ENCODE data around the gene PRF1.

PRF1 gene

GRCh38 chr10:70557086-70557845, 45.3 kb downstream of the PRF1 start:
- no peak for DNase-seq

GRCh38 chr10:70555371-70555770, 47.2 kb downstream of the PRF1 start:
- DNase-seq: no peak

GRCh38 chr10:70552586-70552985, 50.0 kb downstream of the PRF1 start:
- no peak for DNase-seq

GRCh38 chr10:70551971-70552422, 50.5 kb downstream of the PRF1 start:
- no peak for DNase-seq

- no peak for DNase-seq
Observed at GRCh38 chr10:70551466-70551865, 51.1 kb downstream of the PRF1 start.

- DNase-seq: no peak
Observed at GRCh38 chr10:70550459-70550858, 52.1 kb downstream of the PRF1 start.

- DNase-seq: peak; percentile 52
Observed at GRCh38 chr10:70549962-70550458, 52.5 kb downstream of the PRF1 start.

GRCh38 chr10:70549351-70549961, 53.1 kb downstream of the PRF1 start:
- no peak for DNase-seq

Data from NCI-H1694 (cell line).